H1 (cell line): Measurements from ENCODE around the gene SAPCD1. TPM values are rescaled to one million over a fixed set of nuclear protein-coding genes. Genes with fewer than 3 reads are reported as not detected.

ENCODE experiments used
- KDM1A ChIP-seq: fragments of 200-600, 300-600 bp; sonication (generic); IDR thresholded peaks from 2 replicates; pipeline ENCODE4 v1.7.1; 2016; ENCODE audit warnings: mild to moderate bottlenecking, low read length, borderline replicate concordance
- TAF1 ChIP-seq: IDR thresholded peaks from 2 replicates; pipeline ENCODE4 v1.6.1; 2011; ENCODE audit warnings: mild to moderate bottlenecking, low read depth, low read length
- polyA plus RNA-seq, 7 experiments: library from polyadenylated mRNA; depleted of rRNA in 3 of 7; stranded (reverse) in 5 of 7; unstranded in 2 of 7; fragments of >200 nt in 5 of 7; fragments of 200-250 nt in 2 of 7; gene quantifications; 1 replicate in 5 of 7; 2 replicates in 1 of 7; 4 replicates in 1 of 7; pipeline versions ENCODE4 v1.2.1 to v1.2.3, GENCODE V29; 2011 to 2013; ENCODE audit warnings: missing spikeins in 2 of 7, mixed read lengths in 2 of 7
- total RNA-seq: library from RNA; stranded (reverse); fragmentation: NEBNext Ultra II Directional; extraction: Animal tissue kit (Norgen Biotek cat#: 25700); gene quantifications from 2 replicates; pipeline ENCODE4 v1.2.1, GENCODE V29; 2021

SAPCD1 gene
- total and polyA plus RNA-seq, 2 of the 8 experiments (the other 6 are each of a cell fraction or from before 2014, with no cell fraction given), result 3.1 to 5.9 TPM

GRCh38 chr6:31732029-31732428, 30.4 kb upstream of the SAPCD1 start (continued):
- TF ChIP-seq KDM1A (no peak), TAF1 (no peak)
